HCT116 (cell line): ENCODE results near the gene PNPO. TPM values are rescaled to one million over a fixed set of nuclear protein-coding genes. Genes with fewer than 3 reads are reported as not detected.

Experiments
- ATAC-seq: fragments of 200-7000 bp; cut with Tn5 transposase; 2 replicates; pipeline ENCODE4 v1.9.1; 2020; ENCODE audit warnings: mild to moderate bottlenecking, moderate library complexity
- BruUV-seq: library from RNA; stranded (reverse); fragments of 400-500 nt; replicated peaks from 2 replicates; lab custom pipeline; 2021; lab: Mats Ljungman, UMichigan
- CTCF ChIA-PET: fragments of 300-600 bp; sonication (Branson Sonifier 250); formaldehyde crosslinking; loops from one replicate; lab custom pipeline; 2021; ENCODE audit warnings: antibody characterized with exemption; lab: Charles Lee
- POLR2A ChIA-PET: fragments of 300-600, 350-600 bp; sonication (Branson Sonifier 250); formaldehyde crosslinking; loops from one replicate; lab custom pipeline; 2021; ENCODE audit warnings: antibody characterized with exemption; lab: Charles Lee
- RAD21 ChIA-PET, 2 experiments: fragments of 300-600 bp; sonication (Branson Sonifier 250); formaldehyde crosslinking; loops; one replicate each; lab custom pipeline; 2023; ENCODE audit warnings: low total read pairs in 2 of 2; ENCODE audit not compliant: uncharacterized antibody in 2 of 2, unreplicated experiment in 2 of 2, low non-redundant PET in 1 of 2; lab: Charles Lee
- DNase-seq: peaks from one replicate; pipeline ENCODE4 v3.0.0-alpha.2; 2010; ENCODE audit warnings: low read depth, low spot score
- H2AFZ ChIP-seq: fragments of 200-600 bp; shearing (Covaris generic), sonication (generic); 2 replicates; pipeline ENCODE4 v1.6.1; 2017; ENCODE audit warnings: low read depth, mixed run types, mixed read lengths, antibody characterized with exemption, low read length; ENCODE audit not compliant: poor library complexity, severe bottlenecking
- H3K27ac ChIP-seq: 2 replicates; pipeline ENCODE4 v1.5.1; 2012; ENCODE audit warnings: low read depth, low read length
- H3K27me3 ChIP-seq: fragments of 200-600 bp; sonication (generic); 2 replicates; pipeline ENCODE4 v1.6.1; 2016; ENCODE audit warnings: mixed run types, low read length, mixed read lengths; ENCODE audit not compliant: insufficient read depth
- H3K36me3 ChIP-seq, 2 experiments: fragments of 200-500 bp in 1 of 2; fragments of 200-600 bp in 1 of 2; sonication (Bioruptor generic) in 1 of 2; sonication (generic) in 1 of 2; 2 replicates each; pipeline versions ENCODE4 v1.5.1 to v1.6.1; 2014 to 2016; ENCODE audit warnings: low read length in 2 of 2, inconsistent platforms in 1 of 2, mixed read lengths in 1 of 2, mixed run types in 1 of 2; ENCODE audit not compliant: insufficient read depth in 2 of 2, control insufficient read depth in 1 of 2
- H3K4me1 ChIP-seq, 2 experiments: fragments of 200-600 bp in 1 of 2; sonication (generic) in 1 of 2; 2 replicates each; pipeline versions ENCODE4 v1.5.1 to v1.6.1; 2012 to 2017; ENCODE audit warnings: low read length in 2 of 2, inconsistent platforms in 1 of 2, mild to moderate bottlenecking in 1 of 2, mixed read lengths in 1 of 2, mixed run types in 1 of 2, moderate library complexity in 1 of 2; ENCODE audit not compliant: insufficient read depth in 2 of 2, control insufficient read depth in 1 of 2
- H3K4me2 ChIP-seq: fragments of 200-600 bp; sonication (generic); 2 replicates; pipeline ENCODE4 v1.6.1; 2017; ENCODE audit warnings: mixed run types, low read length, mixed read lengths
- H3K4me3 ChIP-seq, 2 experiments: fragments of 200-600 bp in 1 of 2; sonication (generic) in 1 of 2; replicated peaks in 1 of 2; 2 replicates each; pipeline ENCODE4 v1.5.1; 2011 to 2016; ENCODE audit warnings: low read length in 2 of 2, control low read depth in 1 of 2, low read depth in 1 of 2, mild to moderate bottlenecking in 1 of 2, mixed read lengths in 1 of 2, mixed run types in 1 of 2
- H3K79me2 ChIP-seq: fragments of 200-600 bp; sonication (generic); 2 replicates; pipeline ENCODE4 v1.6.1; 2017; ENCODE audit warnings: mild to moderate bottlenecking, mixed run types, low read length, moderate library complexity, mixed read lengths; ENCODE audit not compliant: insufficient read depth
- H3K9ac ChIP-seq: fragments of 200-600 bp; sonication (generic); 2 replicates; pipeline ENCODE4 v1.6.1; 2016; ENCODE audit warnings: low read length, mixed read lengths
- H3K9me2 ChIP-seq: fragments of 200-600 bp; sonication (generic), shearing (Covaris generic); 2 replicates; pipeline ENCODE4 v1.6.1; 2017; ENCODE audit warnings: mixed run types, mild to moderate bottlenecking, moderate library complexity; ENCODE audit not compliant: insufficient read depth
- H3K9me3 ChIP-seq, 2 experiments: fragments of 200-500 bp in 1 of 2; fragments of 200-600 bp in 1 of 2; sonication (Bioruptor generic) in 1 of 2; sonication (generic) in 1 of 2; 2 replicates each; pipeline ENCODE4 v1.6.1; 2014 to 2017; ENCODE audit warnings: low read length in 2 of 2, mixed read lengths in 2 of 2, inconsistent platforms in 1 of 2, low read depth in 1 of 2, mild to moderate bottlenecking in 1 of 2, mixed run types in 1 of 2, moderate library complexity in 1 of 2; ENCODE audit not compliant: control insufficient read depth in 1 of 2, insufficient read depth in 1 of 2
- H4K20me1 ChIP-seq: fragments of 200-600 bp; sonication (generic), shearing (Covaris generic); 2 replicates; pipeline ENCODE4 v1.6.1; 2017; ENCODE audit warnings: mixed run types, mild to moderate bottlenecking, moderate library complexity; ENCODE audit not compliant: insufficient read depth
- ATF3 ChIP-seq: IDR thresholded peaks from 2 replicates; pipeline ENCODE4 v1.6.1; 2012
- CBX3 ChIP-seq: IDR thresholded peaks from 2 replicates; pipeline ENCODE4 v1.6.1; 2012; ENCODE audit warnings: low read depth
- CEBPB ChIP-seq: IDR thresholded peaks from 2 replicates; pipeline ENCODE4 v1.6.1; 2012; ENCODE audit warnings: low read depth
- CTCF ChIP-seq, 3 experiments: fragments of 200-600 bp in 1 of 3; sonication (generic) in 1 of 3; IDR thresholded peaks in 2 of 3; conservative IDR thresholded peaks in 1 of 3; 2 replicates each; pipeline ENCODE4 v1.5.1; 2012 to 2017; ENCODE audit warnings: low read depth in 2 of 3, low read length in 2 of 3, antibody characterized with exemption in 1 of 3, borderline replicate concordance in 1 of 3, control low read depth in 1 of 3, mild to moderate bottlenecking in 1 of 3, mixed read lengths in 1 of 3, mixed run types in 1 of 3, moderate library complexity in 1 of 3; ENCODE audit not compliant: insufficient read depth in 1 of 3
- EGR1 ChIP-seq: IDR thresholded peaks from 2 replicates; pipeline ENCODE4 v1.6.1; 2012; ENCODE audit warnings: low read depth
- ELF1 ChIP-seq: IDR thresholded peaks from 2 replicates; pipeline ENCODE4 v1.6.1; 2012; ENCODE audit warnings: low read depth, borderline replicate concordance
- EZH2 ChIP-seq: fragments of 200-600 bp; sonication (generic); IDR thresholded peaks from 2 replicates; pipeline ENCODE4 v1.6.1; 2017; ENCODE audit warnings: antibody characterized with exemption, mixed run types
- EZH2phosphoT487 ChIP-seq: fragments of 200-600 bp; IDR thresholded peaks from 2 replicates; pipeline ENCODE4 v1.6.1; 2018; ENCODE audit warnings: antibody characterized with exemption, borderline replicate concordance
- FOSL1 ChIP-seq: IDR thresholded peaks from 2 replicates; pipeline ENCODE4 v1.6.1; 2012; ENCODE audit warnings: low read depth
- JUND ChIP-seq: IDR thresholded peaks from 2 replicates; pipeline ENCODE4 v1.6.1; 2012
- MAX ChIP-seq: IDR thresholded peaks from 2 replicates; pipeline ENCODE4 v1.6.1; 2012
- POLR2A ChIP-seq: IDR thresholded peaks from 2 replicates; pipeline ENCODE4 v1.7.0; 2011; ENCODE audit warnings: borderline replicate concordance; ENCODE audit not compliant: insufficient read depth, insufficient read length; ENCODE audit errors: extremely low read depth
- POLR2AphosphoS5 ChIP-seq: IDR thresholded peaks from 2 replicates; pipeline ENCODE4 v1.6.1; 2011; ENCODE audit warnings: mild to moderate bottlenecking, low read depth, low read length, moderate library complexity
- RAD21 ChIP-seq: IDR thresholded peaks from 2 replicates; pipeline ENCODE4 v1.6.1; 2012; ENCODE audit warnings: low read depth, mild to moderate bottlenecking
- REST ChIP-seq: IDR thresholded peaks from 2 replicates; pipeline ENCODE4 v1.6.1; 2012; ENCODE audit warnings: low read depth
- SIN3A ChIP-seq: IDR thresholded peaks from 2 replicates; pipeline ENCODE4 v1.6.1; 2012; ENCODE audit warnings: low read depth
- SRF ChIP-seq: IDR thresholded peaks from 2 replicates; pipeline ENCODE4 v1.6.1; 2012; ENCODE audit warnings: low read depth
- TCF7L2 ChIP-seq: IDR thresholded peaks from 2 replicates; pipeline ENCODE4 v1.7.0; 2011; ENCODE audit warnings: borderline replicate concordance, inconsistent platforms; ENCODE audit not compliant: insufficient read depth, insufficient read length; ENCODE audit errors: extremely low read depth
- YY1 ChIP-seq: IDR thresholded peaks from 2 replicates; pipeline ENCODE4 v1.6.1; 2011; ENCODE audit warnings: low read length, low read depth, moderate library complexity, mild to moderate bottlenecking; ENCODE audit not compliant: insufficient replicate concordance; ENCODE audit errors: extremely low read depth
- ZNF274 ChIP-seq: fragments of 200-500 bp; sonication (Bioruptor generic); IDR thresholded peaks from 2 replicates; pipeline ENCODE4 v1.6.1; 2014; ENCODE audit warnings: mild to moderate bottlenecking, low read depth, low read length, inconsistent platforms
- intact Hi-C: fragments of 100-400 bp; cut with micrococcal nuclease; formaldehyde crosslinking; loops from 2 replicates; pipeline ENCODE4 v1.10.0; 2022
- total RNA-seq: library from RNA; stranded (reverse); gene quantifications from one replicate; pipeline ENCODE4 v1.2.1, GENCODE V29; 2021; ENCODE audit not compliant: unreplicated experiment

The PNPO gene
- total RNA-seq, 1 experiment from 2014 or later, result 74.9 TPM

GRCh38 chr17:47998044-47998443 is 56.7 kb downstream of the PNPO start:
- H3K79me2 ChIP-seq, result no peaks in the 10 kb centered on the region
- no peaks in the 10 kb centered on the region for H3K9me2 ChIP-seq
- H3K4me1 ChIP-seq, result peaks cover 7 to 20% of the 10 kb centered on the region in 2 experiments
- intact Hi-C loops, result no loop called here
- H3K27ac ChIP-seq, result no peak overlapping the region
- CTCF ChIA-PET, result interaction anchor here (1.1 kb wide), 1 partner anchor 9 kb away, joined by 5 read pairs; no protein-coding TSS in a partner anchor
- H2AFZ ChIP-seq, result no peak overlapping the region
- no peaks in the 10 kb centered on the region for H3K36me3 ChIP-seq
- RAD21 ChIA-PET, result no interaction called here
- no peak overlapping the region for H3K4me2 ChIP-seq
- no peak for ATAC-seq
- POLR2A ChIA-PET, result no interaction called here
- no peak overlapping the region for H3K4me3 ChIP-seq
- no peak overlapping the region for H3K9ac ChIP-seq
- no peak for TF ChIP-seq SRF
- no peak for TF ChIP-seq POLR2AphosphoS5
- no peak for TF ChIP-seq EZH2phosphoT487
- TF ChIP-seq POLR2A, result no peak
- TF ChIP-seq ATF3, result no peak
- TF ChIP-seq FOSL1, result no peak
- no peak for TF ChIP-seq ELF1
- TF ChIP-seq JUND, result no peak
- no peak for TF ChIP-seq RAD21
- no peak for TF ChIP-seq ZNF274
- no peak for TF ChIP-seq REST
- no peak for TF ChIP-seq MAX
- no peak for TF ChIP-seq SIN3A
- no peak for TF ChIP-seq EZH2
- TF ChIP-seq CTCF (IDR thresholded peaks at IDR 0.05 in 2 of 3, conservative IDR thresholded peaks at IDR 0.05 in 1 of 3; ENCODE audit: borderline replicate concordance in 1 of 3, insufficient read depth in 1 of 3, low read depth in 2 of 3, low read length in 2 of 3), result no peak
- no peak for TF ChIP-seq CBX3
- TF ChIP-seq EGR1, result no peak
- TF ChIP-seq CEBPB, result no peak
- no peak for TF ChIP-seq TCF7L2
- no peak for TF ChIP-seq YY1
- DNase-seq, result no peak
- no peaks in the 10 kb centered on the region for H3K27me3 ChIP-seq
- no peaks in the 10 kb centered on the region for H4K20me1 ChIP-seq
- no TSS peak for BruUV-seq
- no peaks in the 10 kb centered on the region for H3K9me3 ChIP-seq
